ENCODE measurements around the gene ZNF790. TPM values are rescaled to one million over a fixed set of nuclear protein-coding genes. Genes with fewer than 3 reads are reported as not detected.
A peak's percentile ranks its signal among the peaks of the same experiment; 100 is the strongest.
"Not testable (repeated sequence)": the region's sequence is repeated elsewhere in the genome, so short reads cannot be mapped to it uniquely, and the experiment has no call there.

The ZNF790 gene
- 5.7 and 10.5 TPM in 2 replicates for total RNA-seq

DNA sequence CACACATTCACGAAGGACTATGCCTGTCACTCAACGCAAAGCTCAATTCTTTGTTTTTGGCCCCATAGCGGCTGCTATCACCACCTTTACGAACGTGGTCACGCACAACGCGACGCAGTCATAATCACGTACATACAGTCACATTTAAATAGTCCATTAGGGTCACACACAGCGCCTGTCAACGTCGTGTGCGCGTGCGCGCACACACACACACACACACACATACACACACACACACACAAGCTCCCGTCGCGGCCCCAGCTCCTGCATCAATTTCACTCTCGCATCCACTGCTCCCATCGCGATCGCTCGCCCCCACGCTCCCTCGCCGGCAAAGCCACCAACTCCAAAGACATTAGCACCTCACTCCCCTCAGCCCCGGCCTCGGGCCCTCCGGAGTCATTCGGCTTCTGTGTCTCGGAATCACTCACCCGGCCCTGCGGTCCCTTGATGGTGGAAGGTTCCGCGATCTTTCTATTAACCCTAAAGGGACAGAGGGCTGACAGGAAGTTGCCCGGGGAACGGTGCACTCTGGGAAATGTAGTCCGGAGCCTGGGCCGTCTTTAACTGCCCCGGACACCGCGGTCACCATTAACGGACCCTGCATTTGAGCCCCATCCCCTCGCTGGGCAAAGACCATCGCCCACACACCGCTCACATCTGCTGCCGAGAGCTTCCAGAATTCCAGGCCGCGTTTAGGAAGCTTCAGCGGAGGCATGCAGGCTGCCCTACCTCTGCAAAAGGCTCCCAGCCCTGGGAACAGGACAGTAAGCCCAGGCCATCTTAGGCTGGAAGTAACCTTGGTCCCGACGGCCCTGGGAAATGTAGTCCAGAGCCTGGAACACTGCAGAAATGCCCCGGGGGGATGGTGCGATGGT lies at the start of gene ZNF790:
Gene ZNF790 (minus strand): TSS at position 482 of the 878 bp plus-strand sequence. CDS start 12,768 bp downstream, outside the sequence.
- peak; percentile 90 to 95 for DNase-seq (ENCODE audit: low read depth in 2 of 2)

DNA sequence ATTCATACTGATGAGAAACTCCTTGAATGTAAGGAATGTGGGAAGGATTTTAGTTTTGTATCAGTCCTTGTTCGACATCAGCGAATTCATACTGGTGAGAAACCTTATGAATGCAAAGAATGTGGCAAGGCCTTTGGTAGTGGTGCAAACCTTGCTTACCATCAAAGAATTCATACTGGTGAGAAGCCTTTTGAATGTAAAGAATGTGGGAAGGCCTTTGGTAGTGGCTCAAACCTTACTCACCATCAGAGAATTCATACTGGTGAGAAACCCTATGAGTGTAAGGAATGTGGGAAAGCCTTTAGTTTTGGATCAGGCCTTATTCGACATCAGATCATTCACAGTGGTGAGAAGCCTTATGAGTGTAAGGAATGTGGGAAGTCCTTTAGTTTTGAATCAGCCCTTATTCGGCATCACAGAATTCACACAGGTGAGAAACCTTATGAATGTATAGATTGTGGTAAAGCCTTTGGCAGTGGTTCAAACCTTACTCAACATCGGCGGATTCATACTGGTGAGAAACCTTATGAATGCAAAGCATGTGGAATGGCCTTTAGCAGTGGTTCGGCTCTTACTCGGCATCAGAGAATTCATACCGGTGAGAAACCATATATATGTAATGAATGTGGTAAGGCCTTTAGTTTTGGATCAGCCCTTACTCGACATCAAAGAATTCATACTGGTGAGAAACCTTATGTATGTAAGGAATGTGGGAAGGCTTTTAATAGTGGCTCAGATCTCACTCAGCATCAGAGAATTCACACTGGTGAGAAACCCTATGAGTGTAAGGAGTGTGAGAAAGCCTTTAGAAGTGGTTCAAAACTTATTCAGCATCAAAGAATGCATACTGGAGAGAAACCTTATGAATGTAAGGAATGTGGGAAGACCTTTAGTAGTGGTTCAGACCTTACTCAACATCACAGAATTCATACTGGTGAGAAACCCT lies 39.1 kb upstream of the ZNF790 start:
- peak in 1 of 2 donors; percentile 2 for DNase-seq (ENCODE audit: low read depth in 2 of 2)

DNA sequence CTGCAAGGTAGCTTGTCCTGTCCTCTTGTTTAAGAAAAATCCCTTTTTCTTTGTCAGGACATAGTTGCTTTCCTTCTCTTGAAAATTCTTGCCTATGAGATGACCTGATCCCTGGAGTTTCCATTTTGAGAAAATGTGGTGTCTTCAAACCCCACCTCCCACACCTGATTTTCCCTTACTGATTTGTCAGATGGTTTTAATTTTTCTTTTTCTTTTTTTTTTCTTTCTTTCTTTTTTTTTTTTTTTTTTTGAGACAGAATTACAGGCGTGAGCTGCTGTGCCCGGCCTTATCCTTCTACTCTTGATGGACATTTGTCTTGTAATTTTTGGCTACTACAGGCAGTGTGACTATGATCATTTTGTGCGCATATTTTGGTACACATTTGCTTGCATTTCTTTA lies 13.7 kb upstream of the ZNF790 start:
- DNase-seq (ENCODE audit: low read depth in 2 of 2), result no peak

DNA sequence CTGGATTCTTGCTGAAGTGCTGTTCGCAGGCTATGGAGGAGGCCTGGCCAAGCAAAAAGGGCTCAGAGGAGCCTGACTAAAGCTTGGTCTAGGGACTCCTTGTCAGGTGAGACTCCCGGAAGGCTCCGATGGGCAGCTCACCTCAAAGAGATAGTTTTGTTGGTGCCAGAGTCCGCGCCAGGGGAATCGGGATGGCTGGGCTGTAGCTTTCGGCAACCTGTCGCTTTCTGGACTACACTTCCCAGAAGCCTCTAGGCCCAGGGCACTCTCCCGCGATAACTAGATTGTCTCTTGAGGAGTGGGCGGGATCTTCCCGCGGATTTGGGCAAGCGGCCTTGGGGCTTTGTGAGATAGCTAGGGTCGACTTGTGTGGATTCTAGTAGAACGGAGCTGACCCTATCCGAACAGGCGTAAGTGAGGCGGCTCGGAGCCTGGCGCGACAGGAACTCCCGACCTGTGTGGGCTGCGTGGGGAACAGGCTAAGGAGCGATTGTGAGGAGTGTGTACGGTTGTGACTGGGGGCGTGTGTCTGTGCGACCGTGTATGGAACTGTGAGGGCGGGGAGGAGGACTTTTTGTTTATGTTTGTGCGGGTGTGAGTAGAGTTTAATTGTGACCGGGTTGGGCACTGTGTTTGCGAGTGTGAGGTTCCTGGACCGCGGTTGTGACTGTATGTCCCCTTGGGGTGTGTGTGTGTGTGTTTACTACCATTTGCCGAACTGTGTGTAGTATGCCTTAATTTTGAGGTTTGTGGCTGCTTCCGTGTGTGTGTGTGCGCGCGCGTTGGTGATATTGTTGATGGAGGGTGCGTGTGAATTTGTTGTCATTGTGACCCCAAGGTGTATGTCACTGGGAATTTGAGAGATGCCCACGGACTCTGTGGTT lies 12.6 kb upstream of the ZNF790 start, which contains the start of gene ZNF345:
Gene ZNF345 (plus strand): TSS at position 318 of the 884 bp plus-strand sequence. CDS start 25,955 bp downstream, outside the sequence.
- peak; percentile 96 for DNase-seq (ENCODE audit: low read depth in 2 of 2)

DNA sequence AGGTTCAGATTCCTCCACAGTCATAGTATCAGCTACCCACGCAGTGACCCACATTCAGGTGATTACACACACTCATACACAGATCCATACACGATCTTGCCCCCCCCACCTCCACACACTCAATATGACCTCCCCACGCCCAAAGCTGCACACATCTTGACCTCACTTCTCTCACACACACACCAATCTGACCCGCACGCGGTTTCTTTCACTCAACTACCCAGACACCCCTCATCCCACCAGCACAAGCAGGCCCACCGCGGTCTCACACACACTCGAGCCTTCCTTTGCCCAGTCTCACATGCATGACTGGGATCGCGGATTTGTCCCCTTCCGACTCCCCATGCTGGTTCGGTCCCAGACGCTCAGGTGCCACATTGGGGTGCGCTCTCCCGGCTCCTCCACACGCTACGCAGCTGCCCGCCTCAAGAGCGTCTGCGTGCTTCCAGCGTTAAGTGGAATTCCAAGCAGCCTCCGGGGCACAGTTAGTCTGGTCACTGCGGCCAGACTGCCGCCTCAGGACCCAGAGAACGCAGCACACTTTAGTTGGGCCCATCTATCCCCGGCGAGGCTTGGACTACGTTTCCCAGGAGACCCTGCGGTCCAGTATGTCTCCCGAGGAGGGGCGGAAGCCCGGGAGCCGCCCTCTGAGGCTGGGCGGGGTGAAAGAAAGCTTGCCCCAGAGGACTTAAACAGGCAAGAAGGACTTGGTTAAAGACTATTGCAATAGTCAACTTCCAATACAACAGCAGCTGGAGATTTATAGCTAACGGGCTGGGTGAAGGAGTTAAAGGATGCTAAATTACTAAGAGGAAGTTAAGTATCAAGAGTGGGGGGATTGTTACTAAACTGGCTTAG lies 11.7 kb upstream of the ZNF790 start:
- DNase-seq (ENCODE audit: low read depth in 2 of 2), result peak; percentile 93 to 94

DNA sequence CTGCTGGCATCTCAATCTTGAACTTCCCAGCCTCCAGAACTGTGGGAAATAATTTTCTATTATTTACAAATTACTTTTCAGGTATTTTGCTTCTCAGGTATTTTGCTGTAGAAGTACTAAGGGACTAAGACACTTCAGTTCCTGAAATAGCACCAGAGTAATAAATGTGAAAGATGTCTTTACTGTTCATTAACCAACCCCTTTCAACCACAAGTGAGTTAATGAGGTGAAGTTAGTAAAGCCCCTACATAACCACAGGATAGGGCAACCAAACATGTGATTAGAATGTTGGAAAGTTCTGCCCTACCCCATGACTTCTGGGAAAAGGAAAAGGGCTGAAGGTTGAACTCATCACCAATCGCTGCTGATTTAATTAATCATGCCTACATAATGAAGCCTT lies 9.8 kb upstream of the ZNF790 start:
- no peak for DNase-seq (ENCODE audit: low read depth in 2 of 2)

DNA sequence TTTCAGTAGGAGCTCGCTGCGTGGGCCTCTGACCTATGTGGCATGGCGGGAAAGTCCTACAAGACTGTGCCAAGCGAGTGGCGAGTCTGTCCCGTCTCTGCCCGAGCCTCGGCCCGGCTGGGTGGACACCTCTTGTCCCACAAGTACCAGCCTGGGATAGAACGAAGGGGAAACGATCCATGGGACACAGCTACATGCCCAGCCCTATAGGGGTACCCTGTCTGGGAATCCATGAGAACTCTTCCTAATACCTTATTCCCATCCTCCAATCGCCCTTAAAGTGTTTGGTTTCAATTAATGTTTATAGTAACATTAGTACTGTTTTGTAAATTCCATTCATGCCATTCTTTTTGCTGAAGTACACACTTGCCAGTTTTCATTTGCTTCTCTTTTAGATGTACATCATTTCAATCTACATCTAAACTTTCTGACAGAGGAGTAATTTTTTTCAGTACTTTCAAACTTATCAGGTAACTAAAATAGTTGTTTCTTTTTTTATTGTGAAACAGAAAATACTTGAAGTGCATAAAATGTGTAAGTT lies 667 bp upstream of the ZNF790 start:
- DNase-seq (ENCODE audit: low read depth in 2 of 2), result no peak

DNA sequence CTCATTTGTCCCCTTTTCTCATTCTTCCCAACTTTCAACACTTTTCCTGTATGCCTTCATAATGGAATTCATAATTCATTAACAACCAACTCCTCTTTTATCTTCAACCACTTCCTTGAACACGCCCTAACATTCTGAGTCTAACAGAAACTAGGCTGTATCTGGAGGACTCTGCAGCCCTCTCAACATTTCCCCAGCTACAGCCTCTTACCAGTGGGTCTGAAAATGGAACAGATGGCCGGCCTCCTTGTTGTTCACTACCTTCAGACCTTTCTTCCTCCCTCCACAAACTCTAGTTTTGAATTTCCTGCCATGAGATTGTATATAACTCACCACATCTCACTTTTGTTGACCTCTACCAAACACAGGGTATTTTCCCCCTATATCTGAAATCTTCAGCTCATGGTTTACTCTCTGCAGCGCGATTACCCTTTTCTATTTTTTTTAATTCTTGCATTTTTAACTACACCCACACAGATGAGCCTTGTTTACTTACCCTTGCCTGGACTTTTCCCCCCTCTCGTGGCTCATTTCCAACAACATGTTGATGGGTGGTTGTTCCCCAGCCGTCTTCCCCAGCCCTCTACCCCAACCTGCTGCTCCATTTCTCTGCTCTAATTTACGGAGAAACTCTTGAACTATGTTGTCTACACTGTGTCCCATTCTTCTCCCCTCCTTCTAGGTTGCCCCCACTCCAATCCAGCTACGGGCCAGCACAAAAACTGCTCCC lies 846 bp downstream of the ZNF790 start:
- DNase-seq (ENCODE audit: low read depth in 2 of 2), result peak; percentile 16 to 58

DNA sequence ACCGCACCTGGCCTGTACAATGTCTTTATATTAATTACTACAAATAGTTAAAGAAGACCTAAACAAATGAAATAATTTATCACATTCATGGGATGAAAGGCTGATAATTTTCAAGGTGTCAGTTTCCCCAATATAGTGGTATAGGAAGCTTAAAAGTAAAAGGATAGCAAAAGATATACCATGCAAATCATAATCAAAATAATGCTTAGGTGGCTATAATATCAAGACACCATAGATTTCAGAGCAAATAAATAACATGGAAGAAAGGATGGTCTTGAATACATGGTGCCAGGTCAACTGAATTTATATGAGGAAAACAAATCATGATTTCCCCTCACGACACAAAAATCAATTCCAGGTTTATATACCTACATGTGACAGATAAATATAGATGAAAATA lies 4.8 kb downstream of the ZNF790 start:
- no peak for DNase-seq (ENCODE audit: low read depth in 2 of 2)

DNA sequence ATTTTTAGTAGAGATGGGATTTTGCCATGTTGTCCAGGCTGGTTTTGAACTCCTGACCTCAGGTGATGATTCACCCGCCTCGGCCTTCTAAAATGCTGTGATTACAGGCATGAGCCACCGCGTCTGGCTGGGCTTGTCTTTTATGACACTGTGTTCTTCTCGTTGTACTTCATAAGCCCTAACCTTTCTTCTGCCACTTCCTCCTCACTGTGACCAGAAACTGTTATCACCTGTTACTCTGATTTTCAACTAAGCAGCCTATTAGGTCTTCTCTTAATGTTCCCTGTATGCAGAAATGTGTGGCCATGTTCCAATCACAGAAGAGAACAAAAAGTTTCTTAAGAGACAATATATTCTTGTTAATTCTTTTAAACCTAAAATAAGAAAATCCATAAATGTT lies 16.4 kb downstream of the ZNF790 start:
- no peak for DNase-seq (ENCODE audit: low read depth in 2 of 2)

DNA sequence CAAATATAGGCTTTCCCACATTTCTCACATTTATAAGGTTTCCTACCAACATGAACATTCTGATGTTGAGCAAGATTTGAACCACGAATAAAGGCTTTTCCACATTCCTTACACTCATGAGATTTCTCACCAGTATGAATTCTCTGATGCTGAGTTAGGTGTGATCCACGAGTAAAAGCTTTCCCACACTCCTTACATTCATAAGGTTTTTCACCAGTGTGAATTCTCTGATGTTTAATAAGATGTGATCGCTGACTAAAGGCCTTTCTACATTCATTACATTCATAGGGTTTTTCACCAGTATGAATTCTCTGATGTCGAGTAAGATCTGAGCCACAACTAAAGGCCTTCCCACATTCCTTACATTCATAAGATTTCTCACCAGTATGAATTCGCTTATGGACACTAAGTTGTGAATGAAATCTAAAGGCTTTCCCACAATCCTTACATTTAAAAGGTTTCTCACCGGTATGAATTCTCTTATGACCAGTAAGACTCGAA lies 19.0 kb downstream of the ZNF790 start:
- DNase-seq (ENCODE audit: low read depth in 2 of 2), result peak in 1 of 2 donors; percentile 2

DNA sequence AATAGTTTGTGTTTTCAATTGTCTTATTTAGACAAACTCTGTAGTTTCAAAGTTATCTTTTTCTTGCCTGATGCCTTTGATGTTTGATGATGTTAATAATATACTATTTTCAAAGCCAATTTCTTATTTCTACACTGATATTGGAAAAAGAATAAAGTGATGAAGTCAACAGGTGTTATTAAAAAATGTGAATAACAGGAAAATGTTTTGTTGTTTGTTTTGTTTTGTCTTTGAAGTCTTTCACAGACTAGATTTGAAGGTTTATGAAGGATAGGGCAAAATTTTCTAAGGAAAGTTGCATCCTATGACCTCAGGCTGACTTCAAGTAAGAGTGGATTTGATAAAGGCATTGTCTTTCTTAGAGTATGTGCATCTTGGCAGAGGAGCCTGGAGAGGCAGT lies 31.2 kb downstream of the ZNF790 start:
- no peak for DNase-seq (ENCODE audit: low read depth in 2 of 2)

DNA sequence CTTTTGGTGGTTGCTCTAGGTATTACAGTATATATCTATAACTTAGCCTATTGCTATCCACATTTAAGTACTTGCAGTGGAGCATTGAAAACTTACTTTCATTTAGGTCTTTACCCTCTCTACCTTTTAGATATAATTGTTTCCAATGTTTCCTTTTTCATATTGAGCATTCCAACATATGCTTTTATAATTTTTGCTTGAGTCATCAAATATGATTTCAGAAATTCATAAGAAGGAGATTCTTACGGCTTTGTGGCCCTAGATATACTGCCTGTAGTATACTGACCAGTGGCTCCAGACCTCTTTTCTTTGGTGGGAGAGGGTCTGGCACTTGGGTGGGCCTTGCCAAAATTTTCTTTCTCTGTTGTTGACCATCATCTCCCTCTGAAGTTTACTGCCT lies 32.8 kb downstream of the ZNF790 start:
- DNase-seq (ENCODE audit: low read depth in 2 of 2), result no peak

DNA sequence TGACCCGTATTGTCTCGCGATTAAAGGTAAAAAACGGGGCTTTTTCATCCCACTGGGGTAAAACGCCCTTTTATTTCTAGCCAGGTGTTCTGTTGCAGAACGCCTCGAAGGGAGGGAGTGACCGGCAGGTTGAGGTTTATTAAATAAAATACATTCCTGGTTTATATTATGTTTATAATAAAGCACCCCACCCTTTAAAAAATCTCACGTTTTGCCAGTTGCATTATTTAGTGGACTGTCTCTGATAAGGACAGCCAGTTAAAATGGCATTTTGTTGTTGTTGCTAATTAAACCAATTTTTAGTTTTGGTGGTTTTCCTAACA lies 40.4 kb downstream of the ZNF790 start:
- no peak for DNase-seq (ENCODE audit: low read depth in 2 of 2)

DNA sequence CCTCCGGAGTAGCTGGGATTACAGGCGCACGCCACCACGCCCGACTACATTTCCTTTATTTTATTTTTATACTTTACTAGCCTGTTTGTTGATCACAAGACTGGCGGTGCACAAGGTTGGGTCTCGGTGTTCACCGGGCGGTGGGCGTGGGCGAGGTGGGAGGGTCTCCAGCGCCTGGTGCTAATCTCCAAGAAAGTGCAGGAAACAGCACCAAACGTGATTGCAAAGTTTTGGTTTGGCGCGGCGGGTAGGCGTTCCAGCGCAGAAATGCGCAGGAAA lies 41.5 kb downstream of the ZNF790 start:
- no peak for DNase-seq (ENCODE audit: low read depth in 2 of 2)

DNA sequence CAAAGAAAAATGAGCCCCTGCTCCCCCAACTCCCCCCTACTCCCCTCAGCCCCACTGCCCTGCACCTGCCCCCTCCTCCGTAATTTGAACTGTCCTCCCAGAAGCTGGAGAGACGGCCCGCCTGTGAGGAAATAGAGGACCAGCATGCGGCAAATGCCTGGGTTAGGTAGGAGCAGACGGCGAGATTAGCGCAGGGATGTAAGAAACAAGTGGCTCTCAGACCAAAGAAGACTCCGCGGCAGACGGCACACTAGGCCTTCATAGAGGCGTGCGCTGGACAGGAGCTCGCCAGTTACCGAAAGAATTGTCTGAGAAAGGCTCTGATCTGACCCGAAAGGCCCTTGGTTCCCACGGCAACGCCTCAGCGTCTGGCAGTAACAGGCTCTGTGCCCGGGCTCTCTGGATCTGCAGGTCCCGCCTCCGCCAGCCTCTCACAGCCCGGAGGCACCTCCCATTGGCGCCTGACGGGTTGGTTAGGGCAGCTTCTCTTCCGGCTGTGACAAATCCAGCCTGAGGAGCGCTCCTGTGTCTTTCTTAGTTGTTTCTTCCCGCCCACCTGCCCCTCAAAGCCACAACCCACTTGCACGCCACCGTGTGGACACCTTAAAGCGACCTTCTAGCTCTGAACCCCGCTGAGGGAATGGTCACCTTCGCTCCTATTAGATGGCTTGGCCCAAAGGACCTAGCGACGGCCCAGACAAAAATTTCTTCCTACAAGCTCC lies 46.6 kb downstream of the ZNF790 start:
- DNase-seq (ENCODE audit: low read depth in 2 of 2), result not testable (repeated sequence)

DNA sequence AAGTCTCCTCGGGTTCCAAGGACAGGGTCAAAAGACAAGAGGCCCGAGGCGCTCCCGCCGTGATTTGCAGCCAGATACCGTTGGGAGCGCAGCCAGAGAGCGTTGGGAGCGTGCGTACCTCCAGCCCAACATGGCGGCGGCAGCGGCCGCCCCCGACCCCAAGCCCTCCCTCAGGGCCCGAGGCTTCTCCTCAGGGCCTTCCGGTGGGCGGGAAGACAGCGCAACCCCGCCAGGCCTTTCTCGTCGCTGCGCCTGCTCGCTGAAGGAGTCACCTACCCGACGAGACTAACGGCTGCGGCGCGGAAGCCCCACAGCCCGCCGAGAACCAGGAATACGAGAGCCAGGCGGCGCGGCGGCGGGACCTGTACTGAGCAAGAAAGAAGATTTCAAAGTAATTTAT lies 62.4 kb downstream of the ZNF790 start:
- no peak for DNase-seq (ENCODE audit: low read depth in 2 of 2)

DNA sequence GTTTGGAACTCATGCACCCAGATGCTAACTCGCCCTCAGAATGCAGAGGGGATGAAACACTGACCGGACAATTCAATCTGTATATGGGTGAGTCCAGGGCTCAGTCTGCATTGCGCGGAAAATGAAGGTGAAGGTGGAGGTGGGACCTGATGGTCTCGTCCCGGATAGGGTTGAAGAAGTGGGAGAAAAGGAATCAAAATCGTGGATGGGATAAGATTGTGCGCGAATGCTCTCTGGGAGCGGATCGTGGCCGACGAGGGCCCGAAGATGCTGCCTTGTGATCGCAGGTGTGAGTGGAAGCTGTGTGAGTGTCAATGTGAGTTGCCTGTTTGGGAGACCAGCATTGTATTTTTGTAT lies 65.0 kb downstream of the ZNF790 start:
- no peak for DNase-seq (ENCODE audit: low read depth in 2 of 2)
